Thyroid gland (tissue), 4 donors: ENCODE results near the gene CNGA3.

ENCODE experiments used
- POLR2A ChIP-seq, 2 donors: fragments of 450-650 bp; IDR thresholded peaks; one replicate each; pipeline ENCODE4 v1.6.1; 2017; ENCODE audit warnings: antibody characterized with exemption in 2 of 2, mild to moderate bottlenecking in 2 of 2, moderate library complexity in 1 of 2
- TF ChIP-seq, protein P1 (sequence below), 6 experiments: fragments of 200-600 bp in 3 of 6; fragments of 450-650 bp in 3 of 6; sonication (generic) in 3 of 6; IDR thresholded peaks; one replicate each; pipeline ENCODE4 v1.5.1; 2016 to 2019; ENCODE audit warnings: antibody characterized with exemption in 6 of 6, mild to moderate bottlenecking in 2 of 6, inconsistent platforms in 1 of 6, moderate library complexity in 1 of 6

GRCh38 chr2:98446850-98447249, 100.6 kb downstream of the CNGA3 start:
- TF ChIP-seq, protein P1, sequence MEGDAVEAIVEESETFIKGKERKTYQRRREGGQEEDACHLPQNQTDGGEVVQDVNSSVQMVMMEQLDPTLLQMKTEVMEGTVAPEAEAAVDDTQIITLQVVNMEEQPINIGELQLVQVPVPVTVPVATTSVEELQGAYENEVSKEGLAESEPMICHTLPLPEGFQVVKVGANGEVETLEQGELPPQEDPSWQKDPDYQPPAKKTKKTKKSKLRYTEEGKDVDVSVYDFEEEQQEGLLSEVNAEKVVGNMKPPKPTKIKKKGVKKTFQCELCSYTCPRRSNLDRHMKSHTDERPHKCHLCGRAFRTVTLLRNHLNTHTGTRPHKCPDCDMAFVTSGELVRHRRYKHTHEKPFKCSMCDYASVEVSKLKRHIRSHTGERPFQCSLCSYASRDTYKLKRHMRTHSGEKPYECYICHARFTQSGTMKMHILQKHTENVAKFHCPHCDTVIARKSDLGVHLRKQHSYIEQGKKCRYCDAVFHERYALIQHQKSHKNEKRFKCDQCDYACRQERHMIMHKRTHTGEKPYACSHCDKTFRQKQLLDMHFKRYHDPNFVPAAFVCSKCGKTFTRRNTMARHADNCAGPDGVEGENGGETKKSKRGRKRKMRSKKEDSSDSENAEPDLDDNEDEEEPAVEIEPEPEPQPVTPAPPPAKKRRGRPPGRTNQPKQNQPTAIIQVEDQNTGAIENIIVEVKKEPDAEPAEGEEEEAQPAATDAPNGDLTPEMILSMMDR (IDR thresholded peaks at IDR 0.05): no peak
- no peak for TF ChIP-seq POLR2A (IDR thresholded peaks at IDR 0.05)
